Ramos (cell line): Measurements from ENCODE around the gene GALNTL6.
"Not testable (repeated sequence)": the region's sequence is repeated elsewhere in the genome, so short reads cannot be mapped to it uniquely, and the experiment has no call there.

Experiments used
- in situ Hi-C: fragments of 300-500 bp; cut with MboI; formaldehyde crosslinking; loops from one replicate; pipeline ENCODE4 v1.14.3; 2022; ENCODE audit warnings: low sequenced_read_pairs; ENCODE audit not compliant: unreplicated experiment

Gene GALNTL6

DNA sequence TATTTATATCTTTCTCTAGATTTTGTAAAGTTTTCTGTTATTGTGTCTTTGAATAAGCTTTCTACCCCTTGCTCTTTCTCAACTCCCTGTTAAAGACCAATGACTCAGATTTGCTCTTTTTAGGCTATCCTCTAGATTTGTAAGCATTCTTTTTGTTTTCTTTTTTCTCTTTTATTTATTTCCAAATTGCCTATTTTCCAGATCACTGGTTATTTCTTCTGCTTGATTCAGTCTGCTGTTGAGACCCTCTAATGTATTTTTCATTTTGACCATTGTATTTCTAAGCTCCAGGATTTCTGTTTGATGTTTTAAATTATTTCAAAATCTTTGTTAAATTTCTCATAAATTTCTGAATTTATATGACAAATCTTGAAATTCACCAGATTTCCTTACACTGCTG is 892.8 kb downstream of the GALNTL6 start:
- in situ Hi-C loops = no loop called here

DNA sequence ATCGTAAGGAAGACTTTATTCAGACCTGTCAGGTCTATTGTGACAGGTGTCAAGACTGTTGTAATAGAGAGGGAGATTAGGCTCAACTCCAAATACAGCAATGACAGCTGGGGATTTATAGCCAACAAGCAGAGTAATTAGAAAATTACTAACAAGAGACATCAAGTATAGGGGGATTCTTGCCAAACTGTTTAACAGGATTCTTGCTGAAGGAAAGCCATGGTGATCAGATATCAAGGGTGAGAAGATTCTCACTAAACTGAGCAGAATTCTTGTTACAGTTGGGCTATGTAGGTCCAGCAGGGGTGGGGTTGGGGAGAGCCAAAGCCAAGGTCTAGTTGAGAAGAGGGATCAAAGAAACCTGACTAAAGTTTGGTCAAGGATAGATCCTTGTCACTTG is 894.4 kb downstream of the GALNTL6 start:
- in situ Hi-C loops = no loop called here

DNA sequence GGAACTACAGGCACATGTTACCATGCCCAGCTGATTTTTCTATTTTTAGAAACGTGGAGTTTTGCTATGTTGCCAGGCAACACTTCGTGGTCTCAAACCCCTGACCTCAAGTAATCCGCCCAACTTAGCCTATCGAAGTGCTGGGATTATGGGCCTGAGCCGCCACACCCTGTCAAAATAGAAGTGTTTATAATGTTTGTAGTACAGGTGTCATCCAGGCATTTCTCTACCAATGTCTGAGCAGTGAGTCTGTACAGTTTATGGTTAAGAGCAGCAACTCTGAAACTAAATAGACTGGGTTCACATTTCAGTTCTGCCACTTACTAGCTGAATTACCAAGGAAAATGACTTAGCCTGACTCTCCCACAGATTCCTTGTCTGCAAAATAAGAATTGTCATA is 895.0 kb downstream of the GALNTL6 start:
- in situ Hi-C loops = no loop called here

DNA sequence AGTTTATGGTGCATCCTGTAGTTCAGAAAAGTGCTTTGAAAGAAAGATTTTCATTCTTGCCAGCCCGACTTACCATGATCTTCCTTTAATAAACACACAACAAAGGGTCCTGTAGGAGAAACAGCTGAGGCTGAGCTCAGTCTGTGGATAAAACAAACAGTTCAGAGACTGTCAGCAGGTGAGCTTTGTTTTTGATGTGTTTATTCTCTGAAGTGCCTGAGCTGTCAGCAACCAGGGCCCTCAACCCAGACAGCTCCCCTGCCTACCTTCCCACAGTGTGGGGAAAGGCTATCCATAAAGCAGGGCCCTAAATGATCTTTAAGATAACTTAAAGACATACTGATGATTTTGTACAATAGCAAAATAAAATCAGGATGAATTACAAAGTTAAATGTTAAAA is 896.2 kb downstream of the GALNTL6 start:
- in situ Hi-C loops = no loop called here

DNA sequence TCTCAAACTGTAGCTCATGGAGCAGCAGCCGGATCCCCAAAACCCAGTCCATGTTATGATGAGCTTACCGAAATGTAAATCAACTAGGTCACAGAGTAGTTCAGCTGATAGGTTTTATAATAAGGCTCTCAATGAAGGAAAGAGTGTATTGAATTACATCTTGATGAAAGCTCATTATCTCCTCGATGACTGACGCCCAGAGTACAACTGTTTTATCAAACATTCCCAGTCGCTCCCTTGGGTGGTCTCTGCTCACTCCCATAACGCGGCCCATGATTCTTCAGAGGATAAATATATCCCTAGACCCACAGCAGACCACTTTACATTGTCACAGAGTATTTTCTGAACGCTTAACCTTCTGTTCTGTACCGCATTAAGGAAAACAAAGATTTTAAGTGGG is 903.1 kb downstream of the GALNTL6 start:
- in situ Hi-C loops = no loop called here

DNA sequence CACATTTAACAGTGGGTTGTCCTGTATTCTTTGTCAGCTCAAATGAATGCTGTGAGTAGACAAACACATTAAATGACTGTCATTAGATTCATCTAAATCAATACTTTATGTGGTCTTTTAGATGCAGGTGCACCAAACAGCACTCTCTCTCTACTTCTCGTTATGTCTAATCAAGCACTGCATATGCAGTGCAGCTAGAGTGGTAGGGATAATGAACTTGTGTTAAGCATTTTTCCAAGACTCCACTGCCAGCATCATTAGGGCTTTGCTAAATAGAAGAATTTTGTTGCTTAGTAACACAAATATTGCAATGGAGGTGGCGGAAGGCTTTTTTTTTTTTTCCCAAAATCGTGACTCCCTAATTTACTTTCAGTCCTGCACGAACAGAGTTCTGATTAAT is 908.5 kb downstream of the GALNTL6 start:
- in situ Hi-C loops = no loop called here

DNA sequence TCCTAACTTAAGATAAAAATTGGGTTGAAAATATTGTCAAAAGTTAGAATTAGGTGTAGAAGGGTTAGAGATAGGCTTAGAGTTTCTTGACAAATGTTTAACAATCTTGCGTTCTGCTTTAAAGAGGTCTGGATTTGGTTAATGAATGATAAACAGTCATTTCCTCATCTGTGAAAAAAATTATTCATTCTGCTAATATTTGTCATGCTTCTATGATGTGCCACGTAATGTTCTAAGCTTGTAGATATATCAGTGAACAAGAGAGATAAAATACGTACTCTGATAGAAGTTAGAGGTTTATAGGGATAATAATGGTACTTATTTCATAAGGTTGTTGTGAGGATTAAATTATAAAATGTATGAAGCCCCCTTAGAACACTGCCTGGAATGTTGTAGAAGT is 912.4 kb downstream of the GALNTL6 start:
- in situ Hi-C loops = no loop called here

DNA sequence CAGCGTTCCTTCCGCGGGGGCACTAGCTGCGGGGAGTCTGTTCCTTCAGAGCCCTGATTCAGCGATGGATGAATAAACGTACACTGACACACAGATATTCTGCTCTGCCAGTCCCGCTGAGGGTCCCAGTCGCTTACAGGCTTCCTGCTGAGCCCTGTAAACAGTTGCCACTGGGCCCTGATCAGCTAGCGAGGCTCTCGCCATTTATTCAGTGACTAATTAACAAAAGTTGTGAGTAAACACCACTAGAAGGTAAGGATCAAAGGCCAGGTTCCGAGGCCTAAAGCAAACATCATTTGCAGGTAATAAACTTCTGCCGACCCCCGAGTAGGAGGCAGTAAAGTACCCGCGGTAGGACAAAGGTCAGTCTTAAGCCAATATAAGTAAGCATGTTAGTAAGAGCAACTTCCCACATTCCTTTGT is 912.8 kb downstream of the GALNTL6 start:
- in situ Hi-C loops = no loop called here

DNA sequence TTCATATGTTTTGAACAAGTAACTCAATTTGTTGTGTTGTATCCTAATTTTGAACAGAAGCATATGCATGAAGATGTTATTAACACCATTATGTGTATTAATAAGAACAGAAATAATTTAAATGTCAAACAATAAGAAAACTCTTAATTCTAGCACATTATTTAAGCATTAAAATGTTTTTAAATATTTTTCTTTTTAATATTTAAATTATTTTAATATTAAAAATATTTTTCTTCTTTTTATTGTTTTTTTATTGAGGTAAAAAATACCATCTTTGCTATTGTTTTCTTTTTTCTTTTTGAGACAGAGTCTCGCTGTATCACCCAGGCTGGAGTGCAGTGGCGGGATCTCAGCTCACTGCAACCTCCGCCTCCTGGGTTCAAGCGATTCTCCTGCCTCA is 914.4 kb downstream of the GALNTL6 start:
- in situ Hi-C loops = no loop called here

DNA sequence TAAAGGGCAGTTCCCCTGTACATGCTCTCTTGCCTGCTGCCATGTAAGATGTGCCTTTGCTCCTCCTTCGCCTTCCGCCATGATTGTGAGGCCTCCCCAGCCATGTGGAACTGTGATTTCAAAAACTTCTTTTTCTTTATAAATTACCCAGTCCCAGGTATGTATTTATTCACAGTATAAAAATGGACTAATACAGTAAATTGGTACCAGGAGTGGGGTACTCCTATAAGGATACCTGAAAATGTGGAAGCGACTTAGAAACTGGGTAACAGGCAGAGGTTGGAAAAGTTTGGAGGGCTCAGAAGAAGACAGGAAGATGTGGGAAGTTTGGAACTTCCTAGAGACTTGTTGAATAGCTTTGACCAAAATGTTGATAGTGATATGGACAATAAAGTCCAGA is 920.4 kb downstream of the GALNTL6 start:
- in situ Hi-C loops = not testable (repeated sequence)

DNA sequence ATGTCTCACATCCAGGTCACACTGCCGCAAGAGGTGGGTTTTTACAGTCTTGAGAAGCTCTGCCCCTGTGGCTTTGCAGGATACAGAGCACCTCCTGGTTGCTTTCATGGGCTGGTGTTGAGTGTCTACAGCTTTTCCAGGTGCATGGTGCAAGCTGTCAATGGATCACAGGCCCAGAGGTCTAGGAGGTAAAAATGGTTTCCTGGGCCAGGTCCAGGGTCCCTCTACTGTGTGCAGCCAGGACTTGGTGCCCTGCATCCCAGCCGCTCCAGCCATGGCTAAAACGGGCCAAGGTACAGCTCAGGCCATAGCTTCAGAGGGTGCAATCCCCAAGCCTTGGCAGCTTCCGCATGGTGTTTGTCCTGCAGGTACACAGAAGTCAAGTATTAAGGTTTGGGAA is 921.4 kb downstream of the GALNTL6 start:
- in situ Hi-C loops = no loop called here

DNA sequence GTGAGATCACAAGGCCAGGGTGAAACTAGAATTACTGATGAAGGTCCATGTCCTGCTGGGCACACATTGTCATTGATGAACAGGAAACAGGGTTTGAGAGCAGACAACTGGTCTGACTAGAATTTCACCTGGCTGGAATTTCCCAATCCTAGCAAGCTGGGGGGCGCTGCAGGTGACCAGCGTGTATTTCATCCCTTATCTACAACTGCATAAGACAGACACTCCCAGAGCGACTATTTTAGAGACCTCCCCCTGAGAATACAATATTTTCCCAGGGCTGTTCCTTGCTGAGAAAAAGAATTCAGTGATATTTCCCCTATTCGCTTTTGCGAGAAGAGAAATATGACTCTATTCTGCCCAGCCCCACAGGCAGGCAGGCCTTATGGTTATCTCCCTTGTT is 922.8 kb downstream of the GALNTL6 start:
- in situ Hi-C loops = no loop called here

DNA sequence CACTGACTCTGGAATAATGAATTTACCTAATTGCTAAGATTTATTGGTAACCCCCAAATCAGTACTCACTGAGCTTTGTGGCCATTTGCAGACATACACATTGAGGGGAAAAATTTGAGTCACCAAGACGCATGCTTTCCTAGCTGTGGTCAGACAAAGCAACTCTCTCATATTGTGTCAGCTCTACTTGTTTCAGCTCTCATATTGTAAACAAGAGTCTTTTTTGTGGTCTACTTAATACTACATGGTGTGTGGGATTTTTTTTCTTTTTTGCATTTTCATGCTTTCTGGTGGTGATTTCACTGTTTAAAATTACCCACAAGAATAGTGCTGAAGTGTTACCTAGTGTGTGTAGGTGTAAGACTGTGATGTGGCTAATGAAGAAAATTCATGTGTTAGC is 927.2 kb downstream of the GALNTL6 start:
- in situ Hi-C loops = no loop called here

DNA sequence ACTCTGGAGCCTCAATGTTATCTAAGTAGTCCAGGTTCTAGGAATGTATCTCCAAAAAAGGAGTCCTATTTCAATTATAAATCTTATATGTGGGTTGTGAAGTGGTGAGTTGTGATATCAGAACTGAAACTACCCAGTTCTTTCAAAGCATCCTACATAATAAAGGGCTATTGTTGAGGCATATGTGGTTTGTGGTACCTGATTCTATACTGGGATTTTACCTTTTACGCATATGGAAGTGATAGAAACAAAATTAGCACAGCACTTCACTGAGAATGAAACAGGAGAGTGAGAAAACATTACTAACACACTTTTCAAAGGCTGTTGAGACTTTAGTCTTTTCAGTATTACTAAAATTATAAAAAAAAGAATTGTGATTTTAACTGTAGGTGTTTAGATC is 937.7 kb downstream of the GALNTL6 start:
- in situ Hi-C loops = no loop called here

DNA sequence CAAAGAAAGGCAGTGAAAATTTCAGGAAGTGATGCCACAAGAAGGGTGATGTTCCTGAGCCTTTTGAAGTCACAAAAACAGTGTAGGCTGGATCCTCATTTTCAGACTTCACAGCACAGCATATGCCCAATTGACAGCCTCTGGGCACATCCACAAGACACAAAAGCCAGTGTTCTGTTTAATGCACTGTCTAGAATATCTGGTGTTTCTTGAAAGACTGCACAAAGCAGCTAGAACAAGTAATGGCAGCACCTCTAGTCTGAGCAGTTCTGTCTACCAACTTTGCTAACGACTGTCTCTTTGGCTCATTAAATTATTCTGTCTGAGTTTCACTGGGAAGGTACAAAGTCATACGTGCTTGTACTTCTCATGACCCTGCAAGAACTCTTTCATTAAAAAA is 938.3 kb downstream of the GALNTL6 start:
- in situ Hi-C loops = no loop called here

DNA sequence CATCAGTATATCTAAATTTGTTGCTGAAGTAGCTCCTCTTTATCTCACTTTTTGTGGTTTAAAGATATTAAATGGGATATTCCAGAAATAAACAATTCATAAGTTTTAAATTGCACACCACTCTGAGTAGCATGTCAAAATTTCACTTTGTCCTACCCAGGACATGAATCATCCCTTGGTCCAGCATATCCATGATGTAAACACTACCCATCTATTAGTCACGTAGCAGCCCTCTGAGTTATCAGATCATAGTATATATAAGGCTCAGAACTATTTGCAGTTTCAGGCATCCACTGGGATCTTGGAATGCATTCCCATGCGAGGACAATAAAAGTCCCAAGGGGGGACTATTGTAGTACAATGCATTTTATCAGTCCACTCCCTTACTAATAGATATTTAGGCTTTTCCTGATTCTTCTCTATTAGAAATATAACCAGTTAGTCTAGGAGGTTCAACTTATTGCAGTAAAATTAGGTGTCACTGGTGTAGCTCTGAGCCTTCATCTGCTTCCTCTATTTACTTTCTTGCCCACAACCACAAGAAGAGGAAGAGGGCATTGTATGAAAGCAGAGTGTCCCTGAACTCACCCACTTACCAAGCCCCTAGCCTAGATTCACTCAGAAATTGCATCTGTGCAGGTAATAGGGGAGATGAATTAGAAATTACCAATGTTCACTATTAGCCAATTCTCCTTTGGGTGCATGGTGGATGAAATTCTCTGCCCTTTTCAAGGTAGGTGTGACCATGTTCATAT is 945.6 kb downstream of the GALNTL6 start:
- in situ Hi-C loops = no loop called here

DNA sequence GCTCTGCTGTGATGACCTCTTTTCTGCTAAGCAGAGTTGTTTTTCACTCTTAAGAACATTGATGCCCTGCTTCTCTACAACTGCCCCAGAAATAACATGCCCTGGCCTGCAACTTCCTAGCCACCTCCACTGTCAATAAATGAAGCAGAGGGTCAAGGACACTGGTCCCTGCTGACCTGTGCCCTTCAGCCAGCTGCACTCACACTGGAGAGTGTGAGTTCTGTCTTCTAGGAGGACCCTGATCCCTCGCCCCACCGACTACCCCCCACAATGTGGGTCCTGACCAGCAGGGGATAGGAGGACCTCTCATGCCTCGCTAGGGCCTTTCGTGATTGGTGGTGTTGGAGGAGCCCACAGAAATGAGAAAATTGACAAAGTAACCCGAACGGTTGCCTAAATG is 947.3 kb downstream of the GALNTL6 start:
- in situ Hi-C loops = no loop called here

DNA sequence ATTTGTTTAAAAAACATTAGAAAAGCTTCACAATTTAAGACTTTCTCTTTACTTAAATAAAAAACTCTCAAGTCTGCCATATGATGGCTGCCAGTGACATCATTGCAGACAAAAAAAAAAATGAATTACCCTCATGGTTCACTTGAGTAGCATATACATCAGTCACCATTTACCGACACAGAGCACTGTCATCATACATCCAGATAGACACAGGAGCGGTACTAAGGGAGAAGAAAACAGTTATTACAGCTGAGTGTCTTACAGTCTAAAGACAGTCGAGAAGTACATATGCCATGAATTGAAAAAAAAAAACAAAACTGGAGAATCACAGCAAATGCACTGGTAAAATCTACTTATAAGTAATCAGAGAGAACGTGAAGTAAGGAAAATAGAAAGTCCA is 949.7 kb downstream of the GALNTL6 start:
- in situ Hi-C loops = no loop called here

DNA sequence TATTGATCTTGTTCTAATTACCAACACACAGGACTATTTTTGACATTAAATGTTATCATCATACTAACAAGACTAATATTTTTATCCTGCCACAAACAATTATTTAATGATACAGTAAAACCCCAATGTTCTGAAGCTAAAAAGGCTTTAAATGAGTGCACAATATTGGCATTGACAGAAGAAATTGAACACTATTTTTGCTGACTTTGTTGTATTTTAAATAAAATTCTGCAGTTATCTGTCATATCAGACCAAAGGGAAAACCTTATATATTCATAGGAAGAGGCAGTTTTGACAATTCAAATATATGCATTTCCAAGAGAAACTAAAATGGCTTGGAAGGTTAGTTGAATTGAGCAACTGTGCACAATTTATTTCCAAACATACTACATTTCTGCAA is 957.6 kb downstream of the GALNTL6 start:
- in situ Hi-C loops = no loop called here

DNA sequence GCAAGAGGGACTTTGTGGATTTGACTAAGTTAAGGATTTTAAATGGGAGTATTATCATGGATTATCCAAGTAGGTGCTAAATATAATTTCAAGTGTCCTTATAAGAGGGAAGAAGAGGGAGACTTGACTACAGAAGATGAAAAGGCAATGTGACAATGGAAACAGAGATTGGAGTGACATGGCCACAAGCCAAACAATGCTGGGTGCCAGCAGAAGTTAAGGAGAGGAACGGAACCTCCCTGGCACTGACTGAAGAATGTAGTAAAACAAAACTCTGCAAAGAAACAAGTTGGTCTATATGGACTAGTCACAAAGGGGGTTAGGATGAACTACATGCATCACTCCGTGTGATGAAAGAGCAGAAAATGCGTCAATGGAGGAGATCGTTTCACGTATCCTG is 959.6 kb downstream of the GALNTL6 start:
- in situ Hi-C loops = no loop called here

DNA sequence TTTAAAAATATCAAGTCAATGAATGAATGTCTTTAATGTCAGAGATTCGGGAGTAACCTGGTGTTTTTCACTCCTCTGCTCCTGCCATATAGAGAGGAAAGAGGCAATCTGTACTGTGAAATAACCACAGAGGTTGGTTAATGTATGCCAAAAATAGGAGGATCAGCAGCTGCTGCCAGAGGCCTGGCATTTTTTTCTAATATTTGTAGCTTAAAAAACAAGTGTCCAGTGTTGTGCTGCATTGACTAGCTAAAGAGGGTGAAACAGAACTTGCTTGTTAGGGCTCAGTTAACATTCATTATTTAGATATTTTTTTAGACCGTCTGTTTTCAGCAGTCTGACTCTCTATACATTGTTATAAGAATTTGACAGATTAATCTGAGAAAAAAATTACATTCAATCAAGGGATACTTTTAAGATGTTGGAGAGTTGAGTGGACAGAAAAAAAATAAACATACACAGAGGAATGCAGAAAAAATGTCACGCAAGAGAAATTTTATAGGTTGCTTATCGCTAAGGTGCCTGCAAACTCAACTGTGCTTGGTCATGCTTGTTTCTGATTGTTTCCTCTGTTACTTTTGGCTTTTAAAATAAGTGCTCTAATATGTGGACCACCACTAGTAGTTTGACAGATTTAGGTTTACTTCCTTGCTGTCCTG is 963.1 kb downstream of the GALNTL6 start:
- in situ Hi-C loops = no loop called here
